ENCODE results near the gene IFIH1. TPM values are rescaled to one million over a fixed set of nuclear protein-coding genes. Genes with fewer than 3 reads are reported as not detected.

Gene IFIH1
- total RNA-seq, 3 donors from 2014 or later (not counting 1 experiment from before 2014, with no cell fraction given), result 36.7 to 57.4 (median 36.9) TPM

DNA sequence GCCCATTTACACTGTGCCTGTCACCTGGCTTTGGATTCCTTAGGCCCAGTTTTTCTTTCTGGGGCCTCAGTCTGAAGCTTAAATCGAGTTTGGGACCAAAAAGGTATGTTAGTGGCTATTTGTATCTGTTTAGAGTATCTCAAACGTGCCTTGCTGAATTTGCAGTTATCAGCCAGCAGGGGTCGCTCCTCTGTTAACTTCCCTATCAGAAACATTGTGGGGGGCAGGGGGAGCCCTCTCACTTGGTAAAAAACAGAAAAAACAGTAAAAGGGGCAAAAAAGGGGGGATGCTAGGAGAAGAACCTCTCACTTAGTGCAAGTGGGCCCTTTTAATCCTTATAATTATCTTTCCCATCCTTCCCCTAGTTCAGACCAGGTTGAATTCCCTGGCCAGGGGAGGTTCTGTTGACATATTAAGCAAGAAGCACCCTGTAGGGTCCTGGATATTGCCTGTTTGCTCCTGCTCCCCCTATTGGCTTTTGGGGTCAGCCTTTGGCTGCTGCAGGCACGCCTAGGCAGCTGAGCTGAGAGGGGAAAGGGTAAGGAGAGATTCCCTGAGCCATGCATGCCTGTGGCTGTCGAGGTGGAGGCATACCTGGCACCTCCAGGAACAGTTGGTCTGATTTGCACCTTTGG, 8.8 kb upstream of the IFIH1 start:
- ATAC-seq (peak in 1 of 3 donors; percentile 52), DNase-seq (peak in 1 of 2 donors; percentile 64)
- Mint-ChIP-seq H3K27ac (peak overlapping the region in 1 of 2 donors; percentile 27), H3K36me3 (no peaks in the 10 kb centered on the region), H3K4me1 (peaks cover 0 to 5% of the 10 kb centered on the region in 2 donors), H3K9me3 (no peaks in the 10 kb centered on the region), H3K27me3 (ENCODE audit: low read depth in 2 of 2) (no peaks in the 10 kb centered on the region), H3K4me3 (no peak overlapping the region)
- Histone ChIP-seq H3K36me3 (ENCODE audit: control insufficient read depth, insufficient read depth, low read length) (no peaks in the 10 kb centered on the region), H3K27me3 (ENCODE audit: control insufficient read depth, insufficient read depth, low read length) (no peaks in the 10 kb centered on the region), H3K4me3 (ENCODE audit: low read length) (no peak overlapping the region), H3K27ac (ENCODE audit: low read length) (no peak overlapping the region), H3K9me3 (ENCODE audit: control insufficient read depth, insufficient read depth, low read length) (no peaks in the 10 kb centered on the region), H3K4me1 (ENCODE audit: control insufficient read depth, insufficient read depth, low read length) (peaks cover 6% of the 10 kb centered on the region)
- TF ChIP-seq, protein P1, sequence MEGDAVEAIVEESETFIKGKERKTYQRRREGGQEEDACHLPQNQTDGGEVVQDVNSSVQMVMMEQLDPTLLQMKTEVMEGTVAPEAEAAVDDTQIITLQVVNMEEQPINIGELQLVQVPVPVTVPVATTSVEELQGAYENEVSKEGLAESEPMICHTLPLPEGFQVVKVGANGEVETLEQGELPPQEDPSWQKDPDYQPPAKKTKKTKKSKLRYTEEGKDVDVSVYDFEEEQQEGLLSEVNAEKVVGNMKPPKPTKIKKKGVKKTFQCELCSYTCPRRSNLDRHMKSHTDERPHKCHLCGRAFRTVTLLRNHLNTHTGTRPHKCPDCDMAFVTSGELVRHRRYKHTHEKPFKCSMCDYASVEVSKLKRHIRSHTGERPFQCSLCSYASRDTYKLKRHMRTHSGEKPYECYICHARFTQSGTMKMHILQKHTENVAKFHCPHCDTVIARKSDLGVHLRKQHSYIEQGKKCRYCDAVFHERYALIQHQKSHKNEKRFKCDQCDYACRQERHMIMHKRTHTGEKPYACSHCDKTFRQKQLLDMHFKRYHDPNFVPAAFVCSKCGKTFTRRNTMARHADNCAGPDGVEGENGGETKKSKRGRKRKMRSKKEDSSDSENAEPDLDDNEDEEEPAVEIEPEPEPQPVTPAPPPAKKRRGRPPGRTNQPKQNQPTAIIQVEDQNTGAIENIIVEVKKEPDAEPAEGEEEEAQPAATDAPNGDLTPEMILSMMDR (IDR thresholded peaks at IDR 0.05), result peak; percentile 64
- intact Hi-C loops (cut with micrococcal nuclease), result no loop called here
- 79% methylated on average over 4 of the region's 5 CpGs for WGBS (ENCODE audit: insufficient coverage)

- Mint-ChIP-seq H3K4me1 (peaks cover 0 to 5% of the 10 kb centered on the region in 2 donors), H3K4me3 (no peak overlapping the region), H3K27ac (no peak overlapping the region), H3K36me3 (no peaks in the 10 kb centered on the region), H3K9me3 (no peaks in the 10 kb centered on the region), H3K27me3 (ENCODE audit: low read depth in 2 of 2) (no peaks in the 10 kb centered on the region)
- H3K27me3 ChIP-seq (ENCODE audit: control insufficient read depth, insufficient read depth, low read length), result no peaks in the 10 kb centered on the region
- H3K27ac ChIP-seq (ENCODE audit: low read length), result no peak overlapping the region
- WGBS (ENCODE audit: insufficient coverage), result 100% methylated on average over 1 of the region's 1 CpG
- H3K36me3 ChIP-seq (ENCODE audit: control insufficient read depth, insufficient read depth, low read length), result no peaks in the 10 kb centered on the region
- TF ChIP-seq, protein P1 (IDR thresholded peaks at IDR 0.05), result no peak
- intact Hi-C loops (cut with micrococcal nuclease), result no loop called here
- DNase-seq (no peak), ATAC-seq (no peak)
- peaks cover 6% of the 10 kb centered on the region for H3K4me1 ChIP-seq (ENCODE audit: control insufficient read depth, insufficient read depth, low read length)
- H3K9me3 ChIP-seq (ENCODE audit: control insufficient read depth, insufficient read depth, low read length), result no peaks in the 10 kb centered on the region
- no peak overlapping the region for H3K4me3 ChIP-seq (ENCODE audit: low read length)
These were observed 6.5 kb upstream of the IFIH1 start for GRCh38 chr2:162324953-162325352.

DNA sequence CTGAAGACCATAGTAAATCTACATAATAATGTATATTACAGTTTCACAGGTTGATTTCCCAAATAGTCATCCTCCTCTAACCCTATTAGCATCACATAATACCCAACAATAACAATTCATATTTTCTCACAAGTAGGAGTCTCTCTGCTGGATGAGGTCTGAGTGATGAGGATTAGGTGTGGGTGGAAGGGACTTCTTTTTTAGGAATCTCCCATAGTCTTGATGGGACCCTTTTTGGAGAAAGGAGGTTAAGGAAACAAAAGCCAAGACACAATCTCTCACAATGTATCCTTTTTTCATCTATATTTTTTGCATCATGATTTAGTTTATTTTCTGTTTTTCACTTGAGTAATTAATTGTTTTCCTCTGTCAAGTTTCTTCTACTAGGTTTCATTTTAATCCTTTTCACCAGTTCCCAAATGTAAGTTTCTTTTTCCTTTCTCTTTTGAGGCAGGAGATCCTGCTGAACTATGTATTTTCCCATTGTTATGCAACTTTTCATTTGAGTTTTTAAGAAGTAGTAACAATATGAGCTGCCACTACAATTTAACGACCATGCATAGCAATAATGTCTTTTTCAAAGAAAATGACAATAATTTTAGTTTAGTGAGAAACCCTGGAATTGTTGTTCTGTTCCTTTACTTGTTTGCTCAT, 2.5 kb upstream of the IFIH1 start:
- Mint-ChIP-seq H3K27me3 (ENCODE audit: low read depth in 2 of 2) (no peaks in the 10 kb centered on the region), H3K4me3 (no peak overlapping the region), H3K36me3 (peaks cover 7% of the 10 kb centered on the region), H3K9me3 (no peaks in the 10 kb centered on the region), H3K27ac (peak overlapping the region in 1 of 2 donors; percentile 99), H3K4me1 (peaks cover 31 to 35% of the 10 kb centered on the region in 2 donors)
- intact Hi-C loops (cut with micrococcal nuclease), result no loop called here
- Histone ChIP-seq H3K27me3 (ENCODE audit: control insufficient read depth, insufficient read depth, low read length) (no peaks in the 10 kb centered on the region), H3K9me3 (ENCODE audit: control insufficient read depth, insufficient read depth, low read length) (no peaks in the 10 kb centered on the region), H3K4me1 (ENCODE audit: control insufficient read depth, insufficient read depth, low read length) (peaks cover 15% of the 10 kb centered on the region), H3K4me3 (ENCODE audit: low read length) (no peak overlapping the region), H3K27ac (ENCODE audit: low read length) (no peak overlapping the region), H3K36me3 (ENCODE audit: control insufficient read depth, insufficient read depth, low read length) (no peaks in the 10 kb centered on the region)
- WGBS (ENCODE audit: insufficient coverage), result no CpG with 5 or more reads among the region's 1 CpG
- no peak for ATAC-seq
- DNase-seq, result no peak
- TF ChIP-seq, protein P1 (IDR thresholded peaks at IDR 0.05), result no peak
